T1000 (cell line): ENCODE measurements around the gene TRMT10C.
"Not testable (repeated sequence)": the region's sequence is repeated elsewhere in the genome, so short reads cannot be mapped to it uniquely, and the experiment has no call there.

Experiments
- DNase-seq: peaks from one replicate; lab custom pipeline; 2025; ENCODE audit warnings: mixed read lengths; lab: John Stamatoyannopoulos, UW

Gene TRMT10C

DNA sequence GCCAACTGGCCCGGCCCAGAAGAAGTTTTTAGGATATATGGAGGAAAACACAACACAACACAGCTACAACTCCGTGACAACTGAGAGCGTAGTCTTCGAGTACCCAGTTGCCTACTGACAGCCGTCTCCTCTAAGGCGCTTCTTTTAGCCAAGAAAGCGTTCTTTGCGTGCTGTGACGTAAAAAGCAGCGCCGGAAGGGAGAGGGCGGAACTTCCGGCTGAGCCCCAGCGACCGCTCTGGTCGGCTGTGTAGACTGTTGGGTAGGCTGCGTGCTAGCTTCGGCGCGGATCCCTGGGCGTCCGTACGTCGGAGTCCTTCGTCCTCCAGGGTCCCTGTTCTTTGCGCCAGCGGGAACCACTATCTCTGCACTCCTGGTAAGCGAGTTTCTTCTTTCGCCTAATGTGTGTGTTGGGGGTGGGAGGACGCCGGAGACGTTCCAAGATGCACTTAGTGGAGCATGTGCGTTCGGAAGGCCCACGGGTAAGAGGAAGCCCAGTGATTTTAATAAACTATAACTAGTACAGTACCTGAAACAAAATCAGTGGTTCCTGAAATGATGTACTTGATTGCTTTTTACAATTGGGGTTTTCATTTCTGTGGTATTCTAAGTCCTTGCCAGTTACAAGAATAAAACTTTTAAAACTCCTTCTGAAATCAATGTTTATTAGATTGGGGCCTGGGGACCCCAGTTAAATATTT, at the start of gene TRMT10C:
Gene TRMT10C, plus strand, starts transcription at position 239 of the 699 bp plus-strand sequence. CDS start 2,914 bp downstream, outside the sequence.
- DNase-seq = peak; percentile 73

DNA sequence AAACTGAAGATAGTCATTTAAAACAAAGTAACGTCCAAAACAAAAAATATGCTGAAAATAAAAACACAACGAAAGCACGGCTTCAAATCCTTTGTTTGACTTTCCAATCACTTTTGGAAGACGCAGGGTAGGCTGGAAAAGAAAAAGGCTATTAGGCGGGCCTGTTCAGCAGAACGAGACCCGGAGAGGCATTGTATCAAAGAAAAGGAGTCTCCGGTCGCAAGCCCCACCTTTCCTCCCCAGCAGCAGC, 49.3 kb upstream of the TRMT10C start:
- DNase-seq = no peak

GRCh38 chr3:101512646-101513418, 48.8 kb upstream of the TRMT10C start, which contains the start of gene SENP7:
Gene SENP7 (minus strand): TSS chr3:101513212. CDS start chr3:101513130, 82 bp downstream.
- DNase-seq = peak; percentile 63

DNA sequence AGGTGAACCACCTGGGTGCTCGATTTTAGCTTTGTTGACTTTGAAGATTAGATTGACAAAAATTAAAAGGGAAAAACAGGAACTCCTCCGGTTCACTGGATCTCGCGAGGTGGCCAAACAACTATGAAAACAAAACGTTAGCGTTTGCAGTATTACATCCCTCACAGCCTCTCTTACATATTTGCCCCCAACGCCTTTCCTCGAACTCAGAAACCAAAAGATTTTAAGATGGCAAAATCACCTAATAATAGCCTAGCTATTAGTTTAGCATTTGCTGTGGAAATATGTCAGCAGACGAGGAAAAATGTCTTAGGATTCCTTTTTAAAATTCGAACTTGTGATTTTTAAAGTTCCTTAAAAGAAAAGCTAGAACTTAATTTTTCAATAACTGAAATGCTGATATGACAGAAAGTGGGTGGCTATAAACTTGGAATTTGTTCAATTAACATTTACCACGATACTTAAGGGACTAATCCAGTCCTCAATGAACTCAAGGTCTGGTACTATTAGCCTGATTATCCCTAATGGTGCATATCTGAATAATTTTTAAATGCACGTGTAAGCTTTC, 48.2 kb upstream of the TRMT10C start:
- DNase-seq = no peak

DNA sequence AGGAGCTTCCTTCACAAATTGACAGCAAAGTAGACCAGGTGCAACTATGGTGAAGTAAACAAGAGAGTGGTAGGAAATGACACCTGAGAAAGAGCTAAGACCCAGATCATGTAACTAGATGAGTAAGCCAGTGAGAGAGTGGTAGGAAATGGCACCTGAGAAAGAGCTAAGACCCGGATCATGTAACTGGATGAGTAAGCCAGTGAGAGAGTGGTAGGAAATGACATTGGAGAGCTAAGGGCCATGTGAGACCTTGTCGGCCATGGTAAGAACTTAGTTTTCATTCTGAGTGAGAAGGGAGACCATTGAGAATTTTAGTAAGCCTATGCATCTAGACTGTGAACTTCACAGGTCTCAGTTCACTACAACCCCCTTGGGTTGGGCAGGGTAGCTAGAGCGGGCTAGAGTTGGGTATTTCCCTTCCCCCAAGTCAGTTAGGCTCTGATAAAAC, 43.2 kb upstream of the TRMT10C start:
- DNase-seq = no peak

- no peak for DNase-seq
These were observed 41.8 kb upstream of the TRMT10C start for GRCh38 chr3:101519685-101520365.

DNA sequence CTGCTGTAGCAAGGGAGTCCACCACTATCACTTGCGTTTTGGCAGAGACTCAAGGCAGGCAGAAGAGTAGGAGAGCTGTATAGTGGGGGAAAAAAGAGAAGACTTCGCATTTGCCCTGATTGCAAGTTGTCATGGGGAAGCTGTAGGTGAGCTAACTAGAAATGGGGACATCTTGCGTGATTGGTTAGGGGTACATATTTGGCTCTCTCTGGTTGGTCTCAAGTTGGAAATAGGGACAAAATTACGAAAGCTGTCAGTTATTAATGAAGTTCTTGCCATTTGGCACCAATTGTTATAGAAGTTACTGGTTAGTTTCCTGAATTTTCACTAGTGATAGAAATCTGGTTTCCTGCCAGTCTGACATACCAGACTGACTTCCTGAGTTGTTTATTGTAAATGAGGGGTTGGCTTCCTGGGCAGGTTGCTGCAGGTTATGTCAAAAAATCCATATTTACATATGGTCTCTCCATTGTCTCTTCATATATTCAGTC, 40.4 kb upstream of the TRMT10C start:
- DNase-seq = no peak

DNA sequence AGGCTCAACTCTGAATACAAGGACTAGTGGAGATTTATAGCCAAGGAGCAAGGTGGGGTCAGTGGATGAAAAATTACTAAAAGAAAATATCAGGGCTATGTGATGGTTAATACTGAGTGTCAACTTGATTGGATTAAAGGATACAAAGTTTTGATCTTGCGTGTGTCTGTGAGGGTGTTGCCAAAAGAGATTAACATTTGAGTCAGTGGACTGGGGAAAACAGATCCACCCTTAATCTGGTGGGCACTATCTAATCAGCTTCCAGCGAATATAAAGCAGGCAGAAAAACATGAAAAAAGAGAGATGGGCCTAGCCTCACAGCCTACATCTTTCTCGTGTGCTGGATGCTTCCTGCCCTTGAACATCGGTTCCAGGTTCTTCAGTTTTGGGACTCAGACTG, 34.2 kb upstream of the TRMT10C start:
- no peak for DNase-seq

DNA sequence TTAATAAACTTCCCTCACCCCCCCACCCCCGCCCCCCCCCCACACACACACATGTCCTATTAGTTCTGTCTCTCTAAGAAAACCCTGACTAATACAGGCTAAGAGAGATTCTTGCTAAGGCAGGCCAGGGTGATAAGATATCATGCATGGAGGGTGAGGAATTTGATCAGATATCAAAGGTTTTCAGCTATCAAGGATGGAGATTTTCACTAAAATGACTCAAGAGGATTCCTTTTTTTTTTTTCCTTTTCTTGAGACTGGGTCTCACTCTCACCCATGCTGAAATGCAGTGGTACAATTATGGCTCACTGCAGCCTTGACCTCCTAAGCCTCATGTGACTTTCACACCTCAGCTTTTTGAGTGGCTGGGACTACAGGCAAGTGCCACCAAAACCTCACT, 33.8 kb upstream of the TRMT10C start:
- no peak for DNase-seq

DNA sequence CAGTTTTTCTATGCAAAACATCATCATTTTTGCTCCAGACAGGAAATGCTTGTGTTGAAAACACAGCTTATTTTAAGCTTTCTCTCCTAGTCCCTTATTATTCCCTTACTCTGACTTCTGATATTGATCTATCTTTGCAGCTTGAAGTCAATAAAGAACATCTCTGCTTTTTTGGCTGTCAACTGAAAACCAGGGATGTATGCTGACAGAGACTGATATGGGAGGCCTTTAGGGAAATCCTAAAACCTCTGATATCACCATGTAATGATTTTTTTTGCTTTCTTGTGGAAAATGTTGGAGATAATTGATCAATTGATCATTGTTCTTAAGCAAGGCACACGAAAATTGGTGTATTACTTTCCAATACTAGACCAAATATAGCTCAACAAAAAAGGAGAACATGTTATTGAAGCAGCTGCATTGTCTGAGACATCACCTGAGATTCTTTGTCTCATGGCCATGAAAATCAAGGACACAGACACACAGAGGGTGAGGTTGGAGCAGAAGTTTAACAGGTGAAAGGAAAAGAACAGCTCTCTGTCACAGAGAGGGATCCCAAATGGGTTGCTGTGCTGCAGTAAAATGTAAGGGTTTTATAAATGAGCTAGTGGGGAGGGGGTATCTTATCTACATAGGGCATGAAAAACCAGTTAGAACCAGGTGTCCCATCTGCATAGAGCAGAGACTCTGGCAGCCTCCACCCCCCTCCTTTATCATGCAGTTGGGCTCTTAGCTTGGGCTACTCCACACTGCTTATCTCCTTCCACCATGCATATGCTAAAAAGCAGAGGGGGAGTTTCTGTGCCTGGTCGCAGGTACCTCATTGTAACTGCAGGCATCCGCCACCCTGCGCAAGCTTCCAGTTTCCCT, 31.6 kb upstream of the TRMT10C start:
- no peak for DNase-seq

DNA sequence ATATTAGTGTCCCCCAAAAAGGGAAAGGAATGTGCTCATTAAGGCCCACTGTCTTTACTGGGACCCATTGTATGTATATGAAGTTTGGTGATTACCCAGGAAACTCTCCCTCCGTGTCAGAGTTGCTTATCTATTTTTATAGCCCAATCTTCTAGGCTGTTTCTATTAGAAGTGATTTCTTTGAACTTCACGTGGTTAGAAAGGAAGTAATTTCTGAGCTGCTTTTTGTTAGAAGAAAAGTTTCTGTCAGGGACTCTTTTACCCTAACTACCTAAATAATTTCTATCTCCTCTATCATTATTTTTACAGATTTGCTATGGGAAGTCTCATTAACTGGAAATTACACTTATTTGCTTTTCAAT, 31.0 kb upstream of the TRMT10C start:
- DNase-seq = no peak

DNA sequence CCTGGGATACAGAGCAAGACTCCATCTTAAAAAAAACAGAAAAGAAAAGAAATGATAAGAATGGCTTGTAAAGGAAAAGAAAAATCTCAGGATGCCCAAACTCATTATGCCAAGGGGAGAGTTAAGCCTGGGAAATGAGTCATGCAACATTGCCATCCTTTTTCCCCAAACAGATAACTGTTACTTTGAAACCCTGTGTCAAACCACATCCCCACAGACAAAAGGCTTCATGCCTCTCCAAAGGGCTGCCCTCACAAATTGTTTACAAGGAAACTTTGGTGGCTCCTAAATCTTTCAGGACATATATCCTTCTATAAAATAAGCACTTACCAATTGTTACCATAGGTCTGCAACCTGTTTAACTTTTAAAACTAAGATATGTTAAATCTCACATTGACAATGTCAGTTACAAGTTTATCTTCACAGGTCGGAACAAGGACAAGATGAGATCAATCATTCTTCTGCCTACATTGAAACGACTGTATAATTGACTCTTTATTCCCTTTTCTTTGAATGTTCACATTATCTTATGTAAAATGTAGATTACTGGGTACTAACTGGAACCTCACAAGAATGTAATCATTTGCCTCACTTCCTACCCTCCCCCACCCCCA, 30.1 kb upstream of the TRMT10C start:
- DNase-seq = no peak

GRCh38 chr3:101532783-101533602, 28.7 kb upstream of the TRMT10C start:
- no peak for DNase-seq

GRCh38 chr3:101533603-101533968, 28.1 kb upstream of the TRMT10C start:
- DNase-seq = no peak

GRCh38 chr3:101535221-101535620, 26.4 kb upstream of the TRMT10C start:
- DNase-seq = no peak

DNA sequence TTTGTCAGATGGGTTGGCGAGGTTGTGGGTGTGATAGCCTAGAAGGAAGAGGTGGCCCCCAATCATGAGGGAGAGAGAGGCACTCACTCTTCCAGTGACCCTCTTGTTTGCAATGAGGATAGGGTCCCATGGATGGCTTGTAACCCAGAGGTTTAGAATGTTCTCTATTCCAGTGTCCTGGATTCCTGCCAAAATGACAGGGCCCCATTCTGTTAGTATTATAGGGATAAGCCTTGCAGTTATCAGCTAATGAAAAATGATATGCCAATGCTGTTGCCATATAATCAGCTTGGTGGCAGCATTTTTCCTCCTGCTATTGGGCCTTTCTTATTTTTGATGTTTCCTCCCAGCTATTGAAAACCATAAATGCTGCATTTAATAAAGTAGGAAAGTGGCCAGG, 25.4 kb upstream of the TRMT10C start:
- no peak for DNase-seq

DNA sequence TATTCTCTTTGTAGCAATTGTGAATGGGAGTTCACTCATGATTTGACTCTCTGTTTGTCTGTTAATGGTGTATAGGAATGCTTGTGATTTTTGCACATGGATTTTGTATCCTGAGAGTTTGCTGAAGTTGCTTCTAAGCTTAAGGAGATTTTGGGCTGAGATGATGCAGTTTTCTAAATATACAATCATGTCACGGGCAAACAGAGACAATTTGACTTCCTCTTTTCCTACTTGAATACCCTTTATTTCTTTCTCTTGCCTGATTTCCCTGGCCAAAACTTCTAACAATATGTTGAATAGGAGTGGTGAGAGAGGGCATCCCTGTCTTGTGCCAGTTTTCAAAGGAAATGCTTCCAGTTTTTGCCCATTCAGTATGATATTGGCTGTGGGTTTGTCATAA, 24.7 kb upstream of the TRMT10C start:
- not testable (repeated sequence) for DNase-seq

GRCh38 chr3:101542957-101543356, 18.7 kb upstream of the TRMT10C start:
- DNase-seq = no peak

GRCh38 chr3:101544161-101544850, 17.4 kb upstream of the TRMT10C start:
- DNase-seq = no peak
